Measurements from ENCODE around the gene M1AP.

The M1AP gene

GRCh38 chr2:74507926-74508520, 140.1 kb downstream of the M1AP start:
- no peak for DNase-seq (ENCODE audit: extremely low read depth in 1 of 2, low read depth in 1 of 2)
